Measurements from ENCODE around the gene SLC22A23.

Gene SLC22A23

GRCh38 chr6:3366596-3367413 is 90.0 kb downstream of the SLC22A23 start:
- no peak for DNase-seq

- DNase-seq = no peak
These were observed 92.5 kb downstream of the SLC22A23 start for GRCh38 chr6:3364391-3364790.

GRCh38 chr6:3363296-3364025 is 93.4 kb downstream of the SLC22A23 start:
- DNase-seq = no peak

GRCh38 chr6:3361312-3362037 is 95.4 kb downstream of the SLC22A23 start:
- DNase-seq = no peak

- no peak for DNase-seq
These were observed 96.2 kb downstream of the SLC22A23 start for GRCh38 chr6:3360727-3361045.

- no peak for DNase-seq
These were observed 96.7 kb downstream of the SLC22A23 start for GRCh38 chr6:3359973-3360726.

- DNase-seq = no peak
These were observed 97.6 kb downstream of the SLC22A23 start for GRCh38 chr6:3359101-3359752.

GRCh38 chr6:3358413-3359100 is 98.3 kb downstream of the SLC22A23 start:
- no peak for DNase-seq

- DNase-seq = no peak
These were observed 99.2 kb downstream of the SLC22A23 start for GRCh38 chr6:3357678-3358077.

GRCh38 chr6:3356824-3357420 is 99.9 kb downstream of the SLC22A23 start:
- DNase-seq = no peak

- peak in 3 of 4 experiments; percentile 7 to 28 (median 12) for DNase-seq
These were observed 100.6 kb downstream of the SLC22A23 start for GRCh38 chr6:3356056-3356823.

GRCh38 chr6:3355358-3356055 is 101.3 kb downstream of the SLC22A23 start:
- DNase-seq = no peak

- DNase-seq = no peak
These were observed 101.9 kb downstream of the SLC22A23 start for GRCh38 chr6:3355011-3355357.

GRCh38 chr6:3353939-3354338 is 102.9 kb downstream of the SLC22A23 start:
- DNase-seq = no peak

GRCh38 chr6:3353213-3353903 is 103.5 kb downstream of the SLC22A23 start:
- DNase-seq = no peak

- no peak for DNase-seq
These were observed 104.2 kb downstream of the SLC22A23 start for GRCh38 chr6:3352678-3353077.

- no peak for DNase-seq
These were observed 104.9 kb downstream of the SLC22A23 start for GRCh38 chr6:3351829-3352524.

GRCh38 chr6:3351105-3351676 is 105.7 kb downstream of the SLC22A23 start:
- DNase-seq = no peak

Data from activated CD4-positive, CD25-positive, alpha-beta regulatory T cell (primary cell).